A549 treated with DMSO at 1 μM for 4 hours (cell line): ENCODE data around the gene PSMA3. TPM values are rescaled to one million over a fixed set of nuclear protein-coding genes. Genes with fewer than 3 reads are reported as not detected.

ENCODE experiments used
- total RNA-seq: library from RNA; stranded (reverse); fragments of 200-300 nt; extraction: Qiagen RNA extraction; gene quantifications from 5 replicates; pipeline ENCODE4 v1.2.3, GENCODE V29; 2022; ENCODE audit warnings: low read depth

Gene PSMA3
- 187 to 247 TPM (median 210 TPM) in 5 replicates for total RNA-seq

GRCh38 chr14:58244556-58245387 lies at the start of gene PSMA3:
Gene PSMA3, plus strand, starts transcription at chr14:58244843. Its CDS starts 78 bp downstream, at chr14:58244921.

GRCh38 chr14:58199726-58200479 lies 44.7 kb upstream of the PSMA3 start, which contains the start of gene ACTR10:
Gene ACTR10, plus strand, starts transcription at chr14:58200149. Its CDS starts 69 bp downstream, at chr14:58200218.

GRCh38 chr14:58298477-58299400 lies 54.1 kb downstream of the PSMA3 start, which contains the start of gene ARID4A:
Gene ARID4A, plus strand, starts transcription at chr14:58298555. Its CDS starts 1,300 bp downstream, at chr14:58299855.

Other genes starting within 250 kb of the PSMA3 start
- 0.49 to 1.8 TPM (median 0.79 TPM) in 5 replicates for gene ARMH4, start 92.6 kb upstream of the PSMA3 start, total RNA-seq
- 43.9 to 55.5 TPM (median 47.4 TPM) in 5 replicates for gene ACTR10, start 44.7 kb upstream of the PSMA3 start, total RNA-seq
- gene ARID4A, start 53.7 kb downstream of the PSMA3 start, total RNA-seq, result 3.6 to 7.1 TPM (median 5.9 TPM) in 5 replicates
- gene TOMM20L, start 151.1 kb downstream of the PSMA3 start, total RNA-seq, result not detected in 5 replicates
- 68.8 to 87.3 TPM (median 72.1 TPM) in 5 replicates for gene TIMM9, start 182.7 kb downstream of the PSMA3 start, total RNA-seq
- gene KIAA0586, start 182.9 kb downstream of the PSMA3 start, total RNA-seq, result 8.8 to 11.8 TPM (median 10.9 TPM) in 5 replicates